ENCODE results near the gene TOMM40. TPM values are rescaled to one million over a fixed set of nuclear protein-coding genes. Genes with fewer than 3 reads are reported as not detected.
A peak's percentile ranks its signal among the peaks of the same experiment; 100 is the strongest.

The TOMM40 gene
- 61.6 TPM for polyA plus RNA-seq (2012; ENCODE audit: low read depth, missing spikeins)

DNA sequence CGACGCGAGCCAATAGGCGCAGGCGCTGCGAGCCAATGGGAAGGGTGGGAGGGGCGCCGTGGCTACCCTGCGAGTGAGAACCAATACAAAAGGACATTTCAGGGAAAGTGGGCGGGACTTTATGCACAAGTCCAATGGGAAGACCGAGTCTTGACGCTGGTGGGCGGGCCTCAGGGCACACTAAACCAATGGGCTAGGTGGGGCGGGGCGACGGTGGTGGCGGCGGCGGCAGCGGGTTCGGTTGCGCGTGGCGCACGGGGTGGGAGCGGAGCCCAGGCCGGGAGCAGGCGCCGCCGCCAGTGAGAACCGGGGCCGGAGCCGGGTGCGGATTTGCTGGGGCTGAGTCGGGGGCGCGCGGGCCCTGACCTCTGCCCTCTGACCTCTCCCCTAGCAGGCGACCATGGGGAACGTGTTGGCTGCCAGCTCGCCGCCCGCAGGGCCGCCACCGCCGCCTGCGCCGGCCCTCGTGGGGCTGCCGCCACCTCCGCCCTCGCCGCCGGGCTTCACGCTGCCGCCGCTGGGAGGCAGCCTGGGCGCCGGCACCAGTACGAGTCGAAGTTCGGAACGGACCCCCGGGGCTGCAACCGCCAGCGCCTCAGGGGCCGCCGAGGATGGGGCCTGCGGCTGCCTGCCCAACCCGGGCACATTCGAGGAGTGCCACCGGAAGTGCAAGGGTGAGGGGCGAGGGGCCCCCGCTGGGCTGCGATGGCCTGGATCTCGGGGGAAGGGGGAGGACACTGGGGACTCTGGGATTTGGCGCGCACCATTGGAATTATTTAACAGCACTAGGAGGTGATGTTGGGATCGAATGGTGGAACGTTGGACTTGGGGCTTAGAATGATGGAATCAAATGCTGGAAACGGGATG is at the start of gene TOMM40:
Gene TOMM40, plus strand, starts transcription at position 239 of the 867 bp plus-strand sequence. Its CDS starts 162 bp downstream, at position 401.
- DNase-seq (ENCODE audit: insufficient read length, low spot score) = no peak
- FAIRE-seq = no peak
- TF ChIP-seq TAF1 (IDR thresholded peaks at IDR 0.05; ENCODE audit: low read depth, low read length) (peak; percentile 44; the same call in 1 of the 2 replicates), POU2F2 (IDR thresholded peaks at IDR 0.05; ENCODE audit: low read depth, low read length) (no peak; the same call in 1 of the 2 replicates), POLR2A (IDR thresholded peaks at IDR 0.05; ENCODE audit: low read depth, low read length) (peak; percentile 38; the same call in 1 of the 2 replicates), POLR2AphosphoS5 (IDR thresholded peaks at IDR 0.05; ENCODE audit: low read depth, low read length) (peak; percentile 44; the same call in 1 of the 2 replicates), SPI1 (IDR thresholded peaks at IDR 0.05; ENCODE audit: low read depth, low read length) (no peak), PAX5 (IDR thresholded peaks at IDR 0.05; ENCODE audit: insufficient read depth, low read length, severe bottlenecking) (peak; percentile 10)

DNA sequence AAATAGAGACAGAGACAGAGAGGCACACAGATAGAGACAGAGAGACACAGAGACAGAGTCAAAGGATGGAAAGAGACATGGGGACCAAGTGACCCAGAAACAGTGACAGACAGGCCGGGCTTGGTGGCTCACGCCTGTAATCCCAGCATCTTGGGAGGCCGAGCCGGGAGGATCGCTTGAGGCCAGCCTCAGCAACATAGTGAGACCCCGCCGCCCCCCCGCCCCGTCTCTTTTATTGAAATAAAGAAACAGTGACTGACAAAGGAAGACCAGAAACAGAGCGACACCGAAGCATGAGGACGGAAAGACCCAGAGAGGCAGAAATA is 45.8 kb upstream of the TOMM40 start:
- FAIRE-seq (no peak), DNase-seq (ENCODE audit: insufficient read length, low spot score) (no peak)
- TF ChIP-seq POLR2AphosphoS5 (IDR thresholded peaks at IDR 0.05; ENCODE audit: low read depth, low read length) (no peak), PAX5 (IDR thresholded peaks at IDR 0.05; ENCODE audit: insufficient read depth, low read length, severe bottlenecking) (no peak), POU2F2 (IDR thresholded peaks at IDR 0.05; ENCODE audit: low read depth, low read length) (no peak), POLR2A (IDR thresholded peaks at IDR 0.05; ENCODE audit: low read depth, low read length) (no peak), TAF1 (IDR thresholded peaks at IDR 0.05; ENCODE audit: low read depth, low read length) (no peak), SPI1 (IDR thresholded peaks at IDR 0.05; ENCODE audit: low read depth, low read length) (no peak)

DNA sequence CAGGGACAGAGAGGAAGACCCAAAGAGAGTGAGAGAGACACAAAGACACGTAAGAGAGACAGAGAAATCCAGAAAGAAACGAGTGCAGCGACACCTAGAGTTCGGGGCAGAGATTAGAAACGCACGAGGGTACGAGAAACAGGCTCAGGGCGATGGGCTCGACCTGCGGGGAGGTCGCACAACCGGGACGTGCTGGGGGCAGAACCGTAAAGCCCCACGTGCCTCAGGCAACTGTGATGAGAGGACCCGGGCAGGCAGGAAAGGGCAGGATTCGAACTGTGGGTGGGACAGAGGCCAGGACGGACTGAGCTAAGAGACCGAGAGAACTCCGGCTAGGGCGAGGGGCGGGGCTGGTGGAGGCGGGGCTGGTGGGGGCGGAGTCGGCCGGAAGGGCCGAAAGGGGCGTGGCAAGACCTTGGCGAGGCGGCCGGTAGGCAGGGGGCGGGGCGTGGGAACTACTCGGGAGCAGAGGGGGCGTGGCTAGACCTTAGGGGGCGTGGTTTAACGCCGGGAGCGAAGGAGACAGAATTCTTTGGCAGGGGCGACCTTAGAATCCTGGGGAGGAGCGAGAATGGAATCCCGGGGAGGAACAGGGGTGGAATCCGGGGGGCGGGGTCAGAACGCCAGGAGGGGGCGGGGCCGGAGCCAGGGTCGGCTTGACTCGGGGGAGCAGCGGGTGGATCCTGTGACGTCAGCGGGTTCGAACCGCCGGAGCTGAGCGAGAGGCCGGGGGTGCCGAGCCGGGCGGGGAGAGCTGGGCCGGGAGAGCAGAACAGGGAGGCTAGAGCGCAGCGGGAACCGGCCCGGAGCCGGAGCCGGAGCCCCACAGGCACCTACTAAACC is 45.2 kb upstream of the TOMM40 start, which contains the start of gene NECTIN2:
Gene NECTIN2, plus strand, starts transcription at position 686 of the 843 bp plus-strand sequence. CDS start 229 bp downstream, outside the sequence.
- no peak for TF ChIP-seq TAF1 (IDR thresholded peaks at IDR 0.05; ENCODE audit: low read depth, low read length)
- TF ChIP-seq PAX5 (IDR thresholded peaks at IDR 0.05; ENCODE audit: insufficient read depth, low read length, severe bottlenecking) = no peak
- TF ChIP-seq POLR2A (IDR thresholded peaks at IDR 0.05; ENCODE audit: low read depth, low read length) = no peak
- no peak for TF ChIP-seq POLR2AphosphoS5 (IDR thresholded peaks at IDR 0.05; ENCODE audit: low read depth, low read length)
- no peak for TF ChIP-seq SPI1 (IDR thresholded peaks at IDR 0.05; ENCODE audit: low read depth, low read length)
- TF ChIP-seq POU2F2 (IDR thresholded peaks at IDR 0.05; ENCODE audit: low read depth, low read length) = no peak
- FAIRE-seq = peak; percentile 95
- DNase-seq (ENCODE audit: insufficient read length, low spot score) = peak; percentile 97

DNA sequence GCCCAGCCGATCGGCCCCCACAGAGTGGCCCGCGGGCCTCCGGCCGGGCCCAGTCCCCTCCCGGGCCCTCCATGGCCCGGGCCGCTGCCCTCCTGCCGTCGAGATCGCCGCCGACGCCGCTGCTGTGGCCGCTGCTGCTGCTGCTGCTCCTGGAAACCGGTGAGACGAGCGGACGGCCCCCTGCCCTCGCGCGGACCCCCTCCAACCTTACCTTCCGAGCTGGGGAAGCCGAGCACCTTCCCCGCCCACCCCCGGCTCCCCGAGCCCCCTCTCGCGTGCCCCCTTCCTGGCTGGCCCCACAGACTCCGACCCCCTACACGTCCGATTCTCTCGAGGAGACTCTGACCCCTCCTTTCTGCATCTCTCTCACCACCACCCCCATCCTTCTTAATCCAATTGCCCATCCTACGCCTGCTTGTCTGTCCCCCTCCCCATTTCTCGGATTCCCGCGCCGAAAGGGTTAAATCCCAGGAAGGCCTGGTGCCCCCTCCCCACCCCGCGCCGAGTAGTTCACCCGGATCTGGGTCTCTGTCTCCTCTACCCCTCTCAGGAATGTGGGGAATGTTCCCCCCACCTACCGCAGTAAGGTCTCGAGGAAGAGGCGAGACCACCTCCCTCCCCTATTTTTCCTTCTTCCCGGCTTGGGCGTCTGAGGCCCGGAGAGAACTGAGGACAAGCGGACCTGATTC is 44.5 kb upstream of the TOMM40 start:
- DNase-seq (ENCODE audit: insufficient read length, low spot score) (no peak), FAIRE-seq (no peak)

DNA sequence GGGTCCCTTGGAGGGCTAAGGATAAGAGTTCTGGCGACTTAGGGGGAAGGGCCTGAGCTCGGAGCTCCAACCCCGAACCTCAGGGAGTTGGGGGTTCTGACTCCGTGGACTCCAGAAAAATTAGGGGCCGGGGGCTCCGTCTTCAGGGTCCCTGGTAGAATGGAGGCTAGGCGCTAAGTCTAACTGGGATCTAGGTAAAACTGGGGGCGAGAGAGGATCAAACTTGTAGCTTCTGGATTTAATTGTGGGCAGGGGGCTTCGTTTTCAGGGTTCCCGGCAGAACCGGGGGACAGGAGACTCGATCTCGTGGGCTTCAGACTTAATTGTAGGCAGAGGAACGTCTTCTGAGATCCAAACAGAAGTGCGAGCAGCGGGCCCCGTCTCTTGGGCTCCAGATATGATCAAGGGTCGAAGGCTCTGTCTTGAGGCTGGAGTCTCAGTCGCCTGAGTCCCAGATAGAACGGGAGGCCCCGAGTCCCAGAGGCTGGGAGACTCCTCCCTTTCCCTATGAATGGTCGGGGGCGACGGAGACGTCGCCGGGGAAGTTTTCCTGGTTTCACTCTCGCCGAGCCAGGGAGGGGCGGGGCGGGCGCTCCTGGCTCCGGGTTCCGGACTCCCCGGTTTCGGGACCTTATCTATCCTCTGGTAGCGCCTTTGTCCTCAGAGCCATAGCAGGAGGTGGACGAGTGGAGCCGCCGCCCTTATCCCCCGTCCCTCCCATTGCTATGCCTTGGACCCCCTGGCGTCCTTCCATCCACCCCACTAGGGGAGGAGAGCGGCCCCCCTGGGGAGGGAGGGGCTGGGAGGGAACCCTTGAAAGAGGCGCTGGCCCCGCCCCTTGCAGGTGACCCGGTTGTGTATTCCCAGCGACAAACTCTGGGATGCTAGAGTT is 43.7 kb upstream of the TOMM40 start:
- no peak for DNase-seq (ENCODE audit: insufficient read length, low spot score)
- no peak for FAIRE-seq
- no peak for TF ChIP-seq TAF1 (IDR thresholded peaks at IDR 0.05; ENCODE audit: low read depth, low read length)

More for the DNA sequence above, 44.5 kb upstream of the TOMM40 start:
- TF ChIP-seq TAF1 (IDR thresholded peaks at IDR 0.05; ENCODE audit: low read depth, low read length) = no peak
- TF ChIP-seq POU2F2 (IDR thresholded peaks at IDR 0.05; ENCODE audit: low read depth, low read length) = no peak
- no peak for TF ChIP-seq PAX5 (IDR thresholded peaks at IDR 0.05; ENCODE audit: insufficient read depth, low read length, severe bottlenecking)
- no peak for TF ChIP-seq POLR2A (IDR thresholded peaks at IDR 0.05; ENCODE audit: low read depth, low read length)
- no peak for TF ChIP-seq SPI1 (IDR thresholded peaks at IDR 0.05; ENCODE audit: low read depth, low read length)
- no peak for TF ChIP-seq POLR2AphosphoS5 (IDR thresholded peaks at IDR 0.05; ENCODE audit: low read depth, low read length)

DNA sequence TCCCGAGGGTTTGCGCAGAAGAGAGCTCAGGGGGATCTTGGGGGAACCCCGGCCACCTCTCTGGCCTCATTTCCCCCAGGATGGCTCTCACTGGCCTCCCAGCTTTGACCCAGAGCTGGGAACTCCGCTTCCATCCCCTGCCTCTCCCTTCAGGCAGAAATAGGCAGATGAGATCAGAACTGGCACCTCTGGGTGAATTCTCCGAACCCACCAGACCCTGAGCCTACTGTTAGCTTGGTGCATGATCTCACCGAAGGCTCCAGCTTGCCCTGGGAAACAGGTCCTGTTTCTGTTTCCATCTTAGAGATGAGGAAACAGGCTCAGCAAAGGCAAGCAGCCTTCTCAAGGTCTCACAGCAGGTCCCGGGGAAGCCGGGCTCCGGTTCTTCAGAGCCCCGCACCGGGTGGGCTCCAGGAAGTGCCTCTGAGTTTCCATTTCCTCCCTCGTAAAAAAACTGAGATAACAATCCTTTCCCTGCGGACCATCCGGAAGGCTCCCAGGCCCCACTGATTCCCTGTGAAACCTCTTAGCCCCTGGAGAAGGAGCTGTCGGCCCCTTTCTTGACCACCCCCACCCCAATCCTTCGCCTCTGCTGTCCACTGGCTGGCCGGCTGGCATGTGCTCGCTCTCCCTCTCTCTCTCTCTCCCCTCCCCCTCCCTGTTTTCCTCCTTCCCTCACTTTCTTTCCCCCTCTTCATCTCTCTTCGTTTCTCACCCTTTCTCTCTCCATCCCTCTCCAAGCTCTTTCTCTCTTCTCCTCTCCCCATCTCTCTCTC is 42.8 kb upstream of the TOMM40 start:
- DNase-seq (ENCODE audit: insufficient read length, low spot score) (no peak), FAIRE-seq (no peak)
- TF ChIP-seq TAF1 (IDR thresholded peaks at IDR 0.05; ENCODE audit: low read depth, low read length) (no peak), POLR2A (IDR thresholded peaks at IDR 0.05; ENCODE audit: low read depth, low read length) (no peak), SPI1 (IDR thresholded peaks at IDR 0.05; ENCODE audit: low read depth, low read length) (no peak), POU2F2 (IDR thresholded peaks at IDR 0.05; ENCODE audit: low read depth, low read length) (no peak), POLR2AphosphoS5 (IDR thresholded peaks at IDR 0.05; ENCODE audit: low read depth, low read length) (no peak), PAX5 (IDR thresholded peaks at IDR 0.05; ENCODE audit: insufficient read depth, low read length, severe bottlenecking) (no peak)

DNA sequence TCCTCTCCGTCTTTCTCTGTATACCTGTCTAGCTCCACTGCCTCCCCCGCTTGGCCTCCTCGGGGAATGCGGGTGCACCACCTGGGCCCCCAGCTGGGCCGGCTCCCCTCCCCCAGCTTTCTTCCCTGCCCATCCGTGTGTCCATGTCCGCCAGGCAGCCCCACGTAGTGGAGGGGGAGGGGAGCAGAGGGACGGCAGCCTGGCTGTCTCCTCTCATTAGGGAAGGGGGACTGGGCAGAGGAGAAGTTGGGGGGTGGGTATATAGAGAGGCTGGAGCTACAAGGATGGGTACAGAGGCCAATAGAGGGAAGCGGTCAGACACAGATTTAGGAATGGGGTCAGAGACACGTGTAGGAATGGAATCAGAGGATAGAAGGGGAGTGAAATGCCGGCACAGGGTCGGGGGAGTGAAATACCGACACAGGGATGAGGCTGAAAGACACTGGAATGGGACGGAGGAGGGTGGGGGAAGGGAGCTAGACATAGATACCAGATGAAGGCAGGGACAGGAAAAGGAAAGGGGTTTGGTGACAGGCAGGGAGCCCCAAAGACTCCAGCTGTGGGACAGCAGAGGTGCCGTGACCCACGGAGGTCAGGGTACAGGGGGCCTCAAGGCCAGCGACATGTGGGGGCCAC is 42.1 kb upstream of the TOMM40 start:
- no peak for TF ChIP-seq SPI1 (IDR thresholded peaks at IDR 0.05; ENCODE audit: low read depth, low read length)
- no peak for TF ChIP-seq POLR2A (IDR thresholded peaks at IDR 0.05; ENCODE audit: low read depth, low read length)
- TF ChIP-seq POLR2AphosphoS5 (IDR thresholded peaks at IDR 0.05; ENCODE audit: low read depth, low read length) = no peak
- TF ChIP-seq POU2F2 (IDR thresholded peaks at IDR 0.05; ENCODE audit: low read depth, low read length) = no peak
- TF ChIP-seq TAF1 (IDR thresholded peaks at IDR 0.05; ENCODE audit: low read depth, low read length) = no peak
- TF ChIP-seq PAX5 (IDR thresholded peaks at IDR 0.05; ENCODE audit: insufficient read depth, low read length, severe bottlenecking) = no peak
- DNase-seq (ENCODE audit: insufficient read length, low spot score) (no peak), FAIRE-seq (no peak)

Data from GM12891 (cell line).